Testis (tissue), 3 donors: Measurements from ENCODE around the gene FSTL1. TPM values are rescaled to one million over a fixed set of nuclear protein-coding genes. Genes with fewer than 3 reads are reported as not detected.

ENCODE experiments used
- DNase-seq: peaks from one replicate; pipeline ENCODE4 v3.0.0-alpha.2; 2019
- H3K27ac ChIP-seq, 2 donors: fragments of 200-600 bp; sonication (generic); one replicate each; pipeline ENCODE4 v1.5.1; 2019
- H3K27me3 ChIP-seq: fragments of 200-600 bp; sonication (generic); one replicate; pipeline ENCODE4 v1.5.1; 2019
- H3K36me3 ChIP-seq: fragments of 200-600 bp; sonication (generic); one replicate; pipeline ENCODE4 v1.5.1; 2017; ENCODE audit warnings: low read depth; ENCODE audit errors: missing control alignments
- H3K4me1 ChIP-seq: fragments of 200-600 bp; sonication (generic); one replicate; pipeline ENCODE4 v1.5.1; 2019
- H3K4me3 ChIP-seq, 2 donors: fragments of 200-600 bp; sonication (generic); one replicate each; pipeline ENCODE4 v1.5.1; 2017 to 2019
- H3K9me3 ChIP-seq: fragments of 200-600 bp; sonication (generic); one replicate; pipeline ENCODE4 v1.5.1; 2017
- POLR2A ChIP-seq: fragments of 450-650 bp; IDR thresholded peaks from one replicate; pipeline ENCODE4 v1.6.1; 2017; ENCODE audit warnings: antibody characterized with exemption, mild to moderate bottlenecking, moderate library complexity
- WGBS, 2 donors: methylation state at CpG; one replicate each; pipeline ENCODE4 v1.1.5; 2018; 5-methylcytosine and 5-hydroxymethylcytosine counted together
- intact Hi-C: fragments of 100-400 bp; cut with DNase I; formaldehyde crosslinking; loops from one replicate; pipeline ENCODE4 v1.15.1; 2023; ENCODE audit warnings: low total_unique reads
- polyA plus RNA-seq: library from polyadenylated mRNA; stranded (reverse); fragments of 350-450 nt; fragmentation: Illumina TruSeq; extraction: RNeasy Lipid Tissue Mini Kit (QIAGEN cat#74804); gene quantifications from one replicate; pipeline ENCODE4 v1.2.3, GENCODE V29; 2014; ENCODE audit warnings: low read depth, low replicate concordance; ENCODE audit not compliant: insufficient read depth
- total RNA-seq, 2 donors: library from RNA; depleted of rRNA; stranded (reverse); fragments of >200 nt; gene quantifications; one replicate each; pipeline ENCODE4 v1.2.3, GENCODE V29; 2016
- TF ChIP-seq, protein P1 (sequence below), 3 experiments: fragments of 450-650 bp in 2 of 3; fragments of 200-600 bp in 1 of 3; sonication (generic) in 1 of 3; IDR thresholded peaks; one replicate each; pipeline ENCODE4 v1.5.1; 2016 to 2019; ENCODE audit warnings: antibody characterized with exemption in 3 of 3, mild to moderate bottlenecking in 2 of 3, moderate library complexity in 1 of 3

FSTL1 gene
- total and polyA plus RNA-seq, 3 donors from 2014 or later, result 35.0 to 122 (median 73.8) TPM

- Histone ChIP-seq H3K36me3 (no peaks in the 10 kb centered on the region), H3K27ac (peak overlapping the region in 1 of 2 donors; percentile 33), H3K27me3 (no peaks in the 10 kb centered on the region), H3K9me3 (no peaks in the 10 kb centered on the region), H3K4me1 (peaks cover 27% of the 10 kb centered on the region), H3K4me3 (no peak overlapping the region)
- DNase-seq, result no peak
- 60 to 64% methylated on average over 5 of the region's 5 CpGs for WGBS, 2 donors
- intact Hi-C loops, result loop anchor here (5.0 to 10.0 kb wide), 2 partner anchors 70 to 132 kb away; no protein-coding TSS in a partner anchor
- TF ChIP-seq POLR2A, result no peak
- TF ChIP-seq, protein P1, sequence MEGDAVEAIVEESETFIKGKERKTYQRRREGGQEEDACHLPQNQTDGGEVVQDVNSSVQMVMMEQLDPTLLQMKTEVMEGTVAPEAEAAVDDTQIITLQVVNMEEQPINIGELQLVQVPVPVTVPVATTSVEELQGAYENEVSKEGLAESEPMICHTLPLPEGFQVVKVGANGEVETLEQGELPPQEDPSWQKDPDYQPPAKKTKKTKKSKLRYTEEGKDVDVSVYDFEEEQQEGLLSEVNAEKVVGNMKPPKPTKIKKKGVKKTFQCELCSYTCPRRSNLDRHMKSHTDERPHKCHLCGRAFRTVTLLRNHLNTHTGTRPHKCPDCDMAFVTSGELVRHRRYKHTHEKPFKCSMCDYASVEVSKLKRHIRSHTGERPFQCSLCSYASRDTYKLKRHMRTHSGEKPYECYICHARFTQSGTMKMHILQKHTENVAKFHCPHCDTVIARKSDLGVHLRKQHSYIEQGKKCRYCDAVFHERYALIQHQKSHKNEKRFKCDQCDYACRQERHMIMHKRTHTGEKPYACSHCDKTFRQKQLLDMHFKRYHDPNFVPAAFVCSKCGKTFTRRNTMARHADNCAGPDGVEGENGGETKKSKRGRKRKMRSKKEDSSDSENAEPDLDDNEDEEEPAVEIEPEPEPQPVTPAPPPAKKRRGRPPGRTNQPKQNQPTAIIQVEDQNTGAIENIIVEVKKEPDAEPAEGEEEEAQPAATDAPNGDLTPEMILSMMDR (IDR thresholded peaks at IDR 0.05), result no peak
Observed at GRCh38 chr3:120424976-120425570, 25.7 kb downstream of the FSTL1 start.

- peaks cover 27% of the 10 kb centered on the region for H3K4me1 ChIP-seq
- intact Hi-C loops, result loop anchor here (5.0 to 10.0 kb wide), 2 partner anchors 70 to 133 kb away; no protein-coding TSS in a partner anchor
Observed at GRCh38 chr3:120424506-120424905, 26.3 kb downstream of the FSTL1 start.

DNA sequence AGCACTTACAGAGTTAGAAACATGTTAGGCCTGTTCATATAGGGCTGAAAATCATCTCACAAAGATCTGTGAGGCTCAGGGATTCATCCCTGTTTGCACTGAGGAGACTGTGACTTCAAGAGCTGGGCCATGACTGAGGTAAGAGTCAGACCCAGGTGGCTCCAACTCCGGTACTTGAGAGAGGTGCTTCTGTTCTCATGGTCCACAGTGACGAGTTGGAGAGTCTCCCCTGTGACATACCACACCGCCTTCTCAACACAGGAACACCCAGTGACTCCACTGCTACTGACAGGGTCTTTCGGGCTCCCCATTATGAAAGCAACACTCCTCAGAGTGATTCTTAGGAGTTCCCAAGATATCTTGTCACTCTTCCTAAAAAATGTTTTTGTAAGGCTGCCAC, 27.4 kb downstream of the FSTL1 start:
- Histone ChIP-seq H3K4me3 (no peak overlapping the region), H3K27ac (no peak overlapping the region), H3K36me3 (no peaks in the 10 kb centered on the region), H3K9me3 (no peaks in the 10 kb centered on the region), H3K4me1 (peaks cover 36% of the 10 kb centered on the region), H3K27me3 (no peaks in the 10 kb centered on the region)
- no peak for DNase-seq
- no peak for TF ChIP-seq POLR2A
- TF ChIP-seq, protein P1 (IDR thresholded peaks at IDR 0.05), result no peak
- intact Hi-C loops, result loop anchor here (5.0 to 10.0 kb wide), 2 partner anchors 71 to 134 kb away; no protein-coding TSS in a partner anchor
- 75 to 86% methylated on average over 4 of the region's 4 CpGs for WGBS, 2 donors

More at GRCh38 chr3:120424506-120424905, 26.3 kb downstream of the FSTL1 start:
- TF ChIP-seq, protein P1 (IDR thresholded peaks at IDR 0.05), result no peak
- TF ChIP-seq POLR2A, result no peak
- H3K4me3 ChIP-seq, result no peak overlapping the region
- H3K27me3 ChIP-seq, result no peaks in the 10 kb centered on the region
- WGBS, 2 donors, result 74 to 76% methylated on average over 6 of the region's 6 CpGs
- H3K36me3 ChIP-seq, result no peaks in the 10 kb centered on the region
- H3K27ac ChIP-seq, result peak overlapping the region in 1 of 2 donors; percentile 33
- H3K9me3 ChIP-seq, result no peaks in the 10 kb centered on the region
- DNase-seq, result no peak

GRCh38 chr3:120421926-120422325, 28.9 kb downstream of the FSTL1 start:
- intact Hi-C loops, result loop anchor here (5.0 to 10.0 kb wide), 2 partner anchors 73 to 135 kb away; no protein-coding TSS in a partner anchor
- Histone ChIP-seq H3K4me3 (no peak overlapping the region), H3K27ac (peak overlapping the region in 1 of 2 donors; percentile 76), H3K4me1 (peaks cover 43% of the 10 kb centered on the region), H3K9me3 (no peaks in the 10 kb centered on the region), H3K36me3 (no peaks in the 10 kb centered on the region), H3K27me3 (no peaks in the 10 kb centered on the region)
- WGBS, 2 donors, result 90 to 93% methylated on average over 2 of the region's 2 CpGs
- DNase-seq, result no peak
- no peak for TF ChIP-seq POLR2A
- TF ChIP-seq, protein P1 (IDR thresholded peaks at IDR 0.05), result no peak
